GM12864 (cell line): ENCODE results near the gene MKKS.

Experiments used
- DNase-seq: peaks from one replicate; pipeline ENCODE4 v3.0.0-alpha.2; 2011; ENCODE audit warnings: low read depth
- H3K4me3 ChIP-seq: 2 replicates; pipeline ENCODE4 v1.5.1; 2011; ENCODE audit warnings: mild to moderate bottlenecking, low read depth, low read length, control low read depth
- CTCF ChIP-seq: IDR thresholded peaks from 2 replicates; pipeline ENCODE4 v1.5.1; 2011; ENCODE audit warnings: low read depth, mild to moderate bottlenecking, moderate library complexity, low read length, control low read depth, inconsistent platforms; ENCODE audit errors: missing control alignments

The MKKS gene

GRCh38 chr20:10436053-10436699 lies 2.2 kb upstream of the MKKS start:
- no peak for TF ChIP-seq CTCF
- peak overlapping the region; percentile 79; the same call in 1 of the 2 replicates for H3K4me3 ChIP-seq
- no peak for DNase-seq

GRCh38 chr20:10434832-10435812 lies 1.1 kb upstream of the MKKS start, which contains the start of gene SLX4IP:
Gene SLX4IP (plus strand): TSS chr20:10435305. CDS start chr20:10458205, 22,900 bp downstream.
- no peak for TF ChIP-seq CTCF
- H3K4me3 ChIP-seq = peak within 1 kb of the TSS; percentile 79
- peak; percentile 95 for DNase-seq

GRCh38 chr20:10434467-10434831 lies 427 bp upstream of the MKKS start:
- TF ChIP-seq CTCF = no peak
- peak overlapping the region; percentile 79 for H3K4me3 ChIP-seq
- DNase-seq = peak; percentile 88

GRCh38 chr20:10433014-10433622 lies 904 bp downstream of the MKKS start:
- DNase-seq = no peak
- no peak for TF ChIP-seq CTCF
- H3K4me3 ChIP-seq = peak overlapping the region; percentile 79

GRCh38 chr20:10432079-10432478 lies 1.9 kb downstream of the MKKS start:
- H3K4me3 ChIP-seq = no peak overlapping the region
- TF ChIP-seq CTCF = no peak
- DNase-seq = no peak

GRCh38 chr20:10430704-10431103 lies 3.3 kb downstream of the MKKS start:
- no peak overlapping the region for H3K4me3 ChIP-seq
- no peak for DNase-seq
- TF ChIP-seq CTCF = no peak
